HG02970 (cell line): Measurements from ENCODE around the gene CEACAM1.
"Not testable (repeated sequence)": the region's sequence is repeated elsewhere in the genome, so short reads cannot be mapped to it uniquely, and the experiment has no call there.

Source experiments
- ATAC-seq: cut with Tn5 transposase; IDR thresholded peaks from one replicate; pipeline ENCODE4 v1.9.1; 2021; ENCODE audit warnings: mild to moderate bottlenecking, moderate library complexity, moderate number of reproducible peaks; ENCODE audit not compliant: unreplicated experiment, low FRiP score

The CEACAM1 gene

DNA sequence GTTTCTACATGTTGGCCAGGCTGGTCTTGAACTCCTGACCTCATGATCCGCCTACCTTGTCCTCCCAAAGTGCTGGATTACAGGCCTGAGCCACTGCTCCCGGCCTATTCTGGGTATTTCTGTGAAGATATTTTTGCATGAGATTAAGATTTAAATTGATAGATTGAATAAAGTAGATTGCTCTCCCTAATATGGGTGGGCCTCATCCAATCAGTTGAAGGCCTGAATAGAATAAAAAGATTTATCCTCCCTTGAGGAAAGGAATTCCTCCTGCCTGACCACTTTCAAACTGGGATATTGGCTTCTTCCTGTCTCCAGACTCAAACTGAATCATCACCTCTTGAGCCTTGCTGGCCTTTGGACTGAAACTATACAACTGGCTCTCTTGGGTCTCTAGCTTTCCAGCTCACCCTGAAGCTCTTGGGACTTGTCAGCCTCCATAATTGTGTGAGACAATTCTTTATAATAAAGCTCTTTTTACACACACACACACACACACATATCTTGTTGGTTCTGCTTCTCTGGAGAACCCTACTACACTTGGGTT is 49.4 kb downstream of the CEACAM1 start:
- no peak for ATAC-seq

GRCh38 chr19:42477933-42478332 is 50.3 kb downstream of the CEACAM1 start:
- ATAC-seq: no peak

DNA sequence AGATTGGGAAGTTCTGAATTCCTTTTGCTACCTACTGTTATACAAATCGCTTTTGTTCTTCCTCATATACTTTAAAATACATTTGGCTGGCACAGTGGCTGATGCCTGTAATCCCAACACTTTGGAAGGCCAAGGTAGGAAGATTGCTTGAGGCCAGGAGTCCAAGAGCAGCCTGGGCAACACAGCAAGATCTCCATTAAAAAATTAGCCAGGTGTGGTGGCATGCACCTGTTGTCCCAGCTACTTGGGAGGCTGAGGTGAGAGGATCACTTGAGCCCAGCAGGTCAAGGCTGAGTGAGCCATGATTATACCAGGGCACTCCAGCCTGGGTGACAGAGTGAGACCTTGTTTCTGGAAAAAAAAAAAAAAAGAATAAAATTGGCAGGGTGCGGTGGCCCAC is 51.2 kb downstream of the CEACAM1 start:
- ATAC-seq: no peak

DNA sequence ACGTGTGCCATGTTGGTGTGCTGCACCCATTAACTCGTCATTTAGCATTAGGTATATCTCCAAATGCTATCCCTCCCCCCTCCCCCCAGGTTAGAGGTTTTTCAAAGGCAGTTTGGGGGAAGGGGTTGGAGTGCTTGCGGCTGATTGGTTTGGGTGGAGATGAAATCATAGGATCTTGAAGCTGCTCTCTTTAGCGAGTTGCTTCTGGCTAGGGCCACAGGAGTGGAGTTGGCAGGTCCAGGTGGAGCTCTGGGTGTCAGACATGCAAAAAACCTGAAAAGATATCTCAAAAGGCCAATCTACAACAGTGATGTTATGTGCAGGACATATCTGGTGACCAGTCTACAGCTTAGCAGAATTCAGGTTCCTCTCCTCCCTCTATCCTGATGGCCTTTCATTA is 52.9 kb downstream of the CEACAM1 start:
- no peak for ATAC-seq

DNA sequence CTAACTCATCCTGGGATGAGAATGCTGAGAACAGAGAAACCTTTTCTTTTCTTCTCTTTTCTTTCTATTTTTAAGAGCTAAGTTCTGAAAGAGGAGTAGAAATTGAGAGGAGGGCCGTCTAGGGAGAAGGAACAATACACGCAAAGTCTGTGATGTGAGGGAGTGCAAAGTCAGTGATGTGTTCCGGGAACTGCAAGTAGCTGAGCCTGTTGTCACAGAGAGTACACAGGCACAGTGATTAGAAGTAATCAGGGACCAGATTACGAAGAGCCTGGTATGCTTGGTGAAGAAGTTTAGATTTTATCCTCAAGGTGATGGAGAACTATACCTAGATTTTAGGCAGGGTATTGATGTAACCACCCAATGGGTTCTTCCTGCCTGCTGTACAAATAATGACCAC is 53.5 kb downstream of the CEACAM1 start:
- no peak for ATAC-seq

- ATAC-seq: no peak
Observed at GRCh38 chr19:42473686-42474085, 54.6 kb downstream of the CEACAM1 start.

DNA sequence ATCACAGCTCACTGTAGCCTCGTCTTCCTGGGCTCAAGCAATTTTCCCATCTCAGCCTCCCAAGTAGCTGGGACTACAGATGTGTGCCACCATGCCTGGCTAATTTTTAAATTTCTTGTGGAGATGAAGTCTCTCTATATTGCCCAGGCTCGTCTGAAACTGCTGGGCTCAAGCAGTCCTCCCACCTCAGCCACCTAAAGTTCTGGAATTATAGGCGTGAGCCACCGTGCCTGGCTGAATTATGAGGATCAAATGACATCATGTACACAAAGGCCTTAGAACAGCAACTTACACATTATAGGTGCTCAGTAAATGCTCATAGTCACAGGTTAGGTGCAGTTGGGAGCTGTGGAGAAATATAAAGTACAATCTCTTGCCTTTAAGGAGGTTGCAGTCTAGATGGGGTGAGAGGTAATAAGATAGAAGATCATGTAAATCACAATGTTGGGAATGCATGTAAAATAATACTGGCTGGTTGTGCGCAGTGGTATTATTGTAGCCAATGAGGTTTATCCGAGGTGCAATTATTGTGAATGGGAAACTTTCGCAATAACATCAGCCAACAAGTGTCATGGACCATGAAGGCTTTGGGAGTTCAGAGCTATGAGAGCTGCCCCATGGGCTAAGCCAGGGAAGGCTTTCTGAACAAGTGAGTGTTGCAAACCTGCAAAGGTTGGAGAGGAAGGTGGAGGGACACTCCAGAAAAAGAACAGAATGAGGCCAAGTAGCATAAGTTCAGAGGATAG is 55.7 kb downstream of the CEACAM1 start:
- no peak for ATAC-seq

DNA sequence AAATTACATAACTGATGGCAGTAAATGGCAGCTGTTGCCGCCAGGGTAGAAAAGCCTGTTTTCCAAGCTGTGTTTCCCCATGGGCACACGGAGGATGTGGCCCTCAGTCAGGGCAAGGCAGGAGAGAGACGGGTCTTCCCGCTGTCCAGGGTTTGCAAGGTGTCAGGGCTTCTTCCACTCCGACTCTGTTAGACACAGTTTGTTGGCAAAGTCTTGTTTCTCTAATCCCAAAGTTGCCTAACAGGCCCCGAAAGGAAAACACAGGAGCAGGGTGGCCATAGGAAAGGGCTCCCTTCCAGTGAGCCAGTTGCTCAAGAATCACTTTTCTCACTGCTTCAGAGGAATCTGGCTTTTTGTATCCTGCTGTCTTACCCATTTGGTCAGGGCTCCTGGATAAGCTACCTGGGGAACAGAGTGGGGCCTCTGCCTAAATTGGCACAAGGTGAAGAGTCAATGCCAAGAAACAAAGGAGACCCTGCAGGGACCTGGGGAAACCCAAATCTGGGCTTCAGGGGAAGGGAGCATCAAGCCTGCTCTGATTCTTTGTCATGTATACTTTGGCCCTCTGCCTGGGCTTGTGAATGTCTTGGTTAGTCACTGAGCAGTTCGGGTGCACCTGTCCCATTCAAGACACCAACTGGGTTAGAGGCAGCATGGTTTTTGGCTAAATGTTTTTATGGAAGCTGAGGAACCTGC is 56.6 kb downstream of the CEACAM1 start:
- ATAC-seq: no peak

DNA sequence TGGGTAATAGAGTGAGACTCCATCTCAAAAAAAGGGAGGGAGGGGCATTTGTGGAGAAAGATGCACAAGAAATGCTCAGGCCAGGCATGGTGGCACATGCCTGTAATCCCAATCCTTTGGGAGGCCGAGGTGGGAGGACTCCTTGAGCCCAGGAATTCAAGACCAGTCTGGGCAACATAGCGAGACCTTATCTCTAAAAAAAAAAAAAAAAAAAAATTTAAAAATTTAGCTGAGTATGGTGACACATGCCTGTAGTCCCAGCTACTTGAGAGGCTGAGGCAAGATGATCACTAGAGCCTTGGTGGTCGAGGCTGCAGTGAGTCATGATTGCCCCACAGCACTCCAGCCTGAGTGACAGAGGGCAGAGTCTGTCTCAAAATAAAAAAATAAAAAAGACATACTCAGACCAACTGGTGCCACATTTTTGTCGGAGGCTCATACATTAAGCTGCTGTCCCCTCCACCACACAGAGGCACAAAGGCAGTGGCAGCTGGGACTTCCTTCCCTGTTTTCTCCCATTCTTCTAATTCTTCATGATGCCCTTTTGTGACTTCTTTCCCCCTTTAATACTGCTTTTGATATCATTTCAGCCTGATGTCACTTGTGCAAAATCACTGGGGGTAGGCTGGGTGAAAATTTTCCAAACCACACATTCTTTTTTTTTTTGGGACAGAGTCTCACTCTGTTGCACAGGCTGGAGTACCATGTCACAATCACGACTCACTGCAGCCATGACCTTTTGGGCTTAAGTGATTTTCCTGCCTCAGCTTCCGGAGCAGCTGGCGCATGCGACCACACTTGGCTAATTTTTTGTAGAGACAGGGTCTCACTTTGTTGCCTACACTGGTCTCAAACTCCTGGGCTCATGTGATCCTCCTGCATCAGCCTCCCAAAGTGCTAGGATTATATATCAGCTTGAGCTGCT is 58.7 kb downstream of the CEACAM1 start:
- ATAC-seq: no peak

DNA sequence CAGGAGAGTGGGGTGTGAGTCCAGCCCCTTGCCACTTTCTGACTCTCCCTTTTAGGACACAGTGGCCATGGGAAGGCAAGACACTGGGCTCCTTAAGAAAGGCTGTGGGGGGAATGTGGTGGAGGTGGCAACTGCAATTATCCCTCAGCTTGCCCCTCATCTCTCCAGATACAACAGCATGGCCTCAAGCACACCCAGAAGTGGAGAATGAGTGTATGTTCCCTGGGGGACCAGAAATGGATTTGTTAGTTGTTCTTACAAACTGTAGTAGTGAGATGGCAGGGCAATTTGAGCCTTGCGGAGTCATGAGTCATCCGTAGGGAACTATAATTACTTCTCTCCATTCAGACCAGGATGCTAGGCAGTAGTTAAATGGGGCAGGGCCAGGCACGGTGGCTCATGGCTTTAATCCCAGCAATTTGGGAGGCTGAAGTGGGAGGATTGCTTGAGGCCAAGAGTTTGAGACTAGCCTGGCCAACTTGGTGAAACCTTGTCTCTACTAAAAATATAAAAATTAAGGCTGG is 59.9 kb downstream of the CEACAM1 start:
- ATAC-seq: no peak

DNA sequence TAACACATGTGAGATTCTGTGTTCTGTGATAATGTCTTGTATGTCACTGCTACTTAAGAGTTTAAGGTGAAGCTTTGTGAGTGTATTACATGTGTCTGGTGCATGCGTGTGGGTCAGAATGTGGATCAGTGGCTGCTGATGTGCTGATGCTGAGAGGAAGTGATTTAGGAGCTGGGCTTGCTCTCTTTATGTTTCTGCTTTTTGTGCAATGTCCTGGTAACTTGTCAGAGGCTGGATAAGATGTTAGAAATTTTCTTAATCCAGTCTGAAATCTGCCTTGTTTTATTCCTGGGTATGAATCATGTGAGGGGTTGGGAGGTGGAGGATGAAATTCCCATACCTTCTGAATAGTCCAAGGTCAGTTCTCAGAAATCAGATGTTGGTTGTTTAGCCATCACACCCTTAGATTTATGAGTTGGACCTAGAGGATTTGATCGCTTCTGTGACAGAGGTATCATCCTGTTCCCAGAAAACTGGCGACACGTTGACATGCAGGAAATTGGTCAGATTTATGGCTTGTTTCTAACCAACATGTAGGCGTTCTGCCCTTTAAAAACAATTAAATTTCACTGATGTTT is 61.0 kb downstream of the CEACAM1 start:
- no peak for ATAC-seq

GRCh38 chr19:42466521-42467182 is 61.6 kb downstream of the CEACAM1 start:
- no peak for ATAC-seq

GRCh38 chr19:42465827-42466280 is 62.4 kb downstream of the CEACAM1 start:
- ATAC-seq: no peak

GRCh38 chr19:42461700-42462324 is 66.5 kb downstream of the CEACAM1 start:
- no peak for ATAC-seq

DNA sequence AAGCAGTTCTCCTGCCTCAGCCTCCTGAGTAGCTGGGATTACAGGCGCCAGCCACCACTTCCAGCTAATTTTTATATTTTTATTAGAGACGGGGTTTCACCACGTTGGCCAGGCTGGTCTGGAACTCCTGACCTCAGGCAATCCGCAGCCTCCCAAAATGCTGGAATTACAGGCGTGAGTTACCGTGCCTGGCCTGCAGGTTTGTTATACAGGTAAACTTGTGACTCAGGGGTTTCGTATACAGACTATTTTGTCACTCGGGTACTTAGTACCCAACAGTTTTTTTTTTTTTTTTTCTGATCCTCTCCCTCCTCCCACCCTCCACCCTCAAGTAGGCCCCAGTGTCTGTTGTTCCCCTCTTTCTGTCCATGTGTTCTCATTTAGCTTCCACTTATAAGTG is 67.0 kb downstream of the CEACAM1 start:
- ATAC-seq: not testable (repeated sequence)

- ATAC-seq: no peak
Observed at GRCh38 chr19:42459926-42460325, 68.4 kb downstream of the CEACAM1 start.
